ENCODE measurements around the gene NHLRC1.

Gene NHLRC1

DNA sequence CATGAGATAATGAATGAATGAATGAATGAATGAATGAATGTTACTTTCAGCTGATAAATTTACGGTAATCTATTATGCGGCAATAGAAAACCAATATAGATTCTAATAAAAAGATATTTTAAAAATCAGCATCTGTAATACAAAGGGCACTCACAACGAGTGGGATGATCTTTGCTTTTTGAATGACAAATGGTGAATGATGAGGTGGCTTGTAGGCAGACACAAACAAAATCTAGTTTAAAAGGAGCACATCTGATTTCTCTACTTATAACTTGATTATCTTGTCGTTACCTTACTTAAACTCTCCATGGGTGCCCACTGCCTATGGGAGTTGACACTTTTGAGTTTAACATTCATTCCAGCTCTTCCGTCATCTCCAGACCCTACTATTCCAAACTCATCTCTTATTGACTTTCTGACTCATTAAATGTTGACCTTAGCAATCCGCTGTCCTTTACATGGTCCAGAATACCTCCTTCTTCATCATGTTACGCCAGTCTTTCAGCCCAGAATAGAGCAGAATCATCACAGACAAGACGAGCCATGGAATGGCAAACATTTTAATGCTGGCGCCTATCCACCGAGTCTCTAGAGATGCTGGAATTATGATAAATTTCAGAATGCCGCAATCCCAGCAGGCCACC lies 41.3 kb downstream of the NHLRC1 start:
- no peak overlapping the region for H3K9ac ChIP-seq (ENCODE audit: insufficient read length, low read depth)
- DNase-seq (ENCODE audit: low read depth, low spot score), result no peak
- H3K27me3 ChIP-seq (ENCODE audit: insufficient read depth, insufficient read length), result no peaks in the 10 kb centered on the region
- no peaks in the 10 kb centered on the region for H3K4me1 ChIP-seq (ENCODE audit: insufficient read depth, insufficient read length)
- peaks cover 4% of the 10 kb centered on the region; the same call in 1 of the 2 replicates for H3K9me3 ChIP-seq (ENCODE audit: insufficient read depth, low read length)
- no peak overlapping the region for H3K4me3 ChIP-seq (ENCODE audit: insufficient read length, low read depth)
- no peaks in the 10 kb centered on the region for H3K36me3 ChIP-seq (ENCODE audit: insufficient read depth, insufficient read length, low read length)
- TF ChIP-seq SUZ12 (IDR thresholded peaks at IDR 0.05; ENCODE audit: extremely low read depth, insufficient read depth, insufficient read length) (no peak), YY1 (IDR thresholded peaks at IDR 0.05; ENCODE audit: insufficient read depth, insufficient read length) (no peak), ZNF274 (IDR thresholded peaks at IDR 0.05; ENCODE audit: low read depth, low read length) (no peak)

DNA sequence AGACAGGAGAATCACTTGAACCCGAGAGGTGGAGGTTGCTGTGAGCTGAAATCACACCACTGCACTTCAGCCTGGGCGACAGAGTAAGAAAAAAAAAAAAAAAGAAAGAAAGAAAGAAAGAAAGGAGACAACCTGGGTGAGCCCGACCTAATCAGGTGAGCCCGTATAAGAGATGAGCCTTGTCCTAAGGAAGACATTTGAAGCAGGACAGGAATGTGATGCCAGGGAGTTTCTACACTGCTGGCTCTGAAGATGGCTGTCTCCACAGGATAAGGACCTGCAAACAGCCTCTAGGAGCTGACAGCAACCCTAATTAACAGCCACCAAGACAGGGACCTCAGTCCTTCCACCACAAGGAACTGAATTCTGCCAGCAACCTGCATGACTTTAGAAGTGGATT lies 41.9 kb downstream of the NHLRC1 start:
- TF ChIP-seq ZNF274 (IDR thresholded peaks at IDR 0.05; ENCODE audit: low read depth, low read length) (no peak), YY1 (IDR thresholded peaks at IDR 0.05; ENCODE audit: insufficient read depth, insufficient read length) (no peak), SUZ12 (IDR thresholded peaks at IDR 0.05; ENCODE audit: extremely low read depth, insufficient read depth, insufficient read length) (no peak)
- no peak overlapping the region for H3K9ac ChIP-seq (ENCODE audit: insufficient read length, low read depth)
- H3K4me3 ChIP-seq (ENCODE audit: insufficient read length, low read depth), result no peak overlapping the region
- peaks cover 8% of the 10 kb centered on the region for H3K9me3 ChIP-seq (ENCODE audit: insufficient read depth, low read length)
- H3K27me3 ChIP-seq (ENCODE audit: insufficient read depth, insufficient read length), result no peaks in the 10 kb centered on the region
- no peak for DNase-seq (ENCODE audit: low read depth, low spot score)
- no peaks in the 10 kb centered on the region for H3K4me1 ChIP-seq (ENCODE audit: insufficient read depth, insufficient read length)
- H3K36me3 ChIP-seq (ENCODE audit: insufficient read depth, insufficient read length, low read length), result no peaks in the 10 kb centered on the region

DNA sequence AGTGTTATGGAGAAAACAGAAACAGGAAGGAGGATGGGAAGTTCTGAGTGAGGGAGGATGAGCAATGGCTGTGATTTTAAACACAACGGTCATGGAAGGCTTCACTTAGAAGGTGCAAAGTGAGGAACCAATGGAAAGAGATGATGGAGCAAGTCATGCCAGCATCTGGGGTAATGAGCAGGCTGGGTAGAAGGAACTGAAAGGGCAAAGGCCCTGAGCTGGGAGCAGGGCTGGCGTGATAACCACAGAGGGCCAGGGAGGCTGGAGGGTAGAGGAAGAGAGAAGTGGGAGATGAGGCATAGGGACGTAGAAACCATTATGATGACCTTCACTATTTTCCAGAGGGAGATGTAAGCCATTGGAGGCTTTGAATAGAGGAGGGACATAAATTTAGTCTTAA lies 43.6 kb downstream of the NHLRC1 start:
- Histone ChIP-seq H3K4me1 (ENCODE audit: insufficient read depth, insufficient read length) (no peaks in the 10 kb centered on the region), H3K9ac (ENCODE audit: insufficient read length, low read depth) (no peak overlapping the region), H3K4me3 (ENCODE audit: insufficient read length, low read depth) (no peak overlapping the region), H3K36me3 (ENCODE audit: insufficient read depth, insufficient read length, low read length) (no peaks in the 10 kb centered on the region), H3K9me3 (ENCODE audit: insufficient read depth, low read length) (peaks cover 9% of the 10 kb centered on the region), H3K27me3 (ENCODE audit: insufficient read depth, insufficient read length) (no peaks in the 10 kb centered on the region)
- DNase-seq (ENCODE audit: low read depth, low spot score), result no peak
- TF ChIP-seq SUZ12 (IDR thresholded peaks at IDR 0.05; ENCODE audit: extremely low read depth, insufficient read depth, insufficient read length) (no peak), YY1 (IDR thresholded peaks at IDR 0.05; ENCODE audit: insufficient read depth, insufficient read length) (no peak)

DNA sequence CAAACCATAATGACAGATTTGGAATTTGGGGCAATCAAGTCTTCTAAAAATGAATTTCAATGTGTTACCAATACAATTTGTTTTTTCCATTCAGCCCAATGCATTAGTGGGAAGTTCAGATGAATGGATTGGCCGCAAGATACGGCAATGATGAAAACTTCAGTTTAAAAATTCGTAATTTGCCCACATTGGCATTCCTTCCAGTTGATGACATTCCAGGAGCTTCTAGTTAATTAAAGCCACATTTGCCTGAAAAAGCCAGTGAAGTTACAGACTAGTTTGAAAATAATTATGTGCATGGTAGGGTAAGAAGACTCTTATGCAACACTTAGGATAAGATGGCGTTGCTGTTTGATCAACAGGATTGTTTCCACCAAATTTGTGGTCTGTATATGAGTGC lies 46.2 kb downstream of the NHLRC1 start:
- no peak for TF ChIP-seq SUZ12 (IDR thresholded peaks at IDR 0.05; ENCODE audit: extremely low read depth, insufficient read depth, insufficient read length)
- TF ChIP-seq YY1 (IDR thresholded peaks at IDR 0.05; ENCODE audit: insufficient read depth, insufficient read length), result no peak
- TF ChIP-seq ZNF274 (IDR thresholded peaks at IDR 0.05; ENCODE audit: low read depth, low read length), result no peak
- no peak for DNase-seq (ENCODE audit: low read depth, low spot score)
- Histone ChIP-seq H3K36me3 (ENCODE audit: insufficient read depth, insufficient read length, low read length) (no peaks in the 10 kb centered on the region), H3K9me3 (ENCODE audit: insufficient read depth, low read length) (peaks cover 9% of the 10 kb centered on the region), H3K4me3 (ENCODE audit: insufficient read length, low read depth) (no peak overlapping the region), H3K9ac (ENCODE audit: insufficient read length, low read depth) (no peak overlapping the region), H3K4me1 (ENCODE audit: insufficient read depth, insufficient read length) (no peaks in the 10 kb centered on the region), H3K27me3 (ENCODE audit: insufficient read depth, insufficient read length) (no peaks in the 10 kb centered on the region)

DNA sequence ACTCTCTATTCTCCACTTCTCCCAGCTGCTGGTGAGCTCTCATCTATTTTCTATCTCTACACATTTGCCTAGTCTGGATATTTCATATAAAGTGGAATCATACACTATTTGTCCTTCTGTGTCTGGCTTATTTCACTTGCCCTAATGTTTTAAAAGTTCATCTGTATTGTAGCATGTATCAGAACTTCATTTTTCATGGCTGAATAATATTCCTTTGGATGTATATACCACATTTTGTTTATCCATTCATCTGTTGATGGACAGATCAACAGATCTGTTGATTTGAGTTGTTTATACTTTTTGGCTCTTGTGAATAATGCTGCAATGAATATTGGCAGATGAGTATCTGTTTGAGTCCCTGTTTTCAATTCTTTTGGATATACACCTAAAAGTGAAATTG lies 49.6 kb downstream of the NHLRC1 start:
- no peak for TF ChIP-seq SUZ12 (IDR thresholded peaks at IDR 0.05; ENCODE audit: extremely low read depth, insufficient read depth, insufficient read length)
- no peak for TF ChIP-seq YY1 (IDR thresholded peaks at IDR 0.05; ENCODE audit: insufficient read depth, insufficient read length)
- no peak for TF ChIP-seq ZNF274 (IDR thresholded peaks at IDR 0.05; ENCODE audit: low read depth, low read length)
- DNase-seq (ENCODE audit: low read depth, low spot score), result no peak
- Histone ChIP-seq H3K27me3 (ENCODE audit: insufficient read depth, insufficient read length) (no peaks in the 10 kb centered on the region), H3K36me3 (ENCODE audit: insufficient read depth, insufficient read length, low read length) (no peaks in the 10 kb centered on the region), H3K4me1 (ENCODE audit: insufficient read depth, insufficient read length) (no peaks in the 10 kb centered on the region), H3K9ac (ENCODE audit: insufficient read length, low read depth) (no peak overlapping the region), H3K4me3 (ENCODE audit: insufficient read length, low read depth) (no peak overlapping the region), H3K9me3 (ENCODE audit: insufficient read depth, low read length) (peaks cover 13% of the 10 kb centered on the region)

DNA sequence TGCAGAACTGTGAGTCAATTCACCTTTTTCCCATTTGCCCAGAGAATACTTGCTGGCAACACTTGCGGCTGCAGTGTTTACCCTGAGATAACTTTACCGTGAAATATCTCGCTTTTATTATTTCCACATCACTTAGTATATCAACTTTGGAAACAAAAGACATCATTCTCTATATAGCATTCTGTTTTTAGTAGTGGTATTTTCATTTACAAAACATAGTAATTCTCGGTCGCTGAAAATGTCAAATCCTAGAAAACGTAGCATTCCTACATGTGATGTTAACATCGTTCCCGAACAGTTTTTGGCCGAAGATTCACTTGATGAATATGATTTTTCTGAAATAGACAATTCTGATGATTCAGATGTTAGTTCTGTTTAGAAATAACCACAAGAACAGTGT lies 52.0 kb downstream of the NHLRC1 start:
- Histone ChIP-seq H3K4me3 (ENCODE audit: insufficient read length, low read depth) (no peak overlapping the region), H3K9me3 (ENCODE audit: insufficient read depth, low read length) (peaks cover 9% of the 10 kb centered on the region), H3K4me1 (ENCODE audit: insufficient read depth, insufficient read length) (no peaks in the 10 kb centered on the region), H3K36me3 (ENCODE audit: insufficient read depth, insufficient read length, low read length) (no peaks in the 10 kb centered on the region), H3K9ac (ENCODE audit: insufficient read length, low read depth) (no peak overlapping the region), H3K27me3 (ENCODE audit: insufficient read depth, insufficient read length) (no peaks in the 10 kb centered on the region)
- DNase-seq (ENCODE audit: low read depth, low spot score), result no peak
- no peak for TF ChIP-seq YY1 (IDR thresholded peaks at IDR 0.05; ENCODE audit: insufficient read depth, insufficient read length)
- TF ChIP-seq SUZ12 (IDR thresholded peaks at IDR 0.05; ENCODE audit: extremely low read depth, insufficient read depth, insufficient read length), result no peak
- TF ChIP-seq ZNF274 (IDR thresholded peaks at IDR 0.05; ENCODE audit: low read depth, low read length), result no peak
